Cerebellar cortex (tissue), 1 donor: ENCODE data around the gene SPATA3.
"Not testable (repeated sequence)": the region's sequence is repeated elsewhere in the genome, so short reads cannot be mapped to it uniquely, and the experiment has no call there.

Experiments used
- DNase-seq: peaks from one replicate; pipeline ENCODE4 v3.0.0-alpha.2; 2015; ENCODE audit warnings: low spot score

Gene SPATA3

GRCh38 chr2:230998882-230999281 is 3.0 kb downstream of the SPATA3 start:
- DNase-seq = no peak

GRCh38 chr2:230999477-230999876 is 3.6 kb downstream of the SPATA3 start:
- no peak for DNase-seq

- DNase-seq = no peak
Observed at GRCh38 chr2:231000211-231000904, 4.4 kb downstream of the SPATA3 start.

GRCh38 chr2:231001036-231001435 is 5.1 kb downstream of the SPATA3 start:
- DNase-seq = no peak

GRCh38 chr2:231001921-231002320 is 6.0 kb downstream of the SPATA3 start:
- no peak for DNase-seq

- DNase-seq = no peak
Observed at GRCh38 chr2:231002641-231003040, 6.7 kb downstream of the SPATA3 start.

- no peak for DNase-seq
Observed at GRCh38 chr2:231003186-231003585, 7.3 kb downstream of the SPATA3 start.

GRCh38 chr2:231004930-231005329 is 9.0 kb downstream of the SPATA3 start:
- not testable (repeated sequence) for DNase-seq

GRCh38 chr2:231007286-231008098 is 11.6 kb downstream of the SPATA3 start:
- no peak for DNase-seq

DNA sequence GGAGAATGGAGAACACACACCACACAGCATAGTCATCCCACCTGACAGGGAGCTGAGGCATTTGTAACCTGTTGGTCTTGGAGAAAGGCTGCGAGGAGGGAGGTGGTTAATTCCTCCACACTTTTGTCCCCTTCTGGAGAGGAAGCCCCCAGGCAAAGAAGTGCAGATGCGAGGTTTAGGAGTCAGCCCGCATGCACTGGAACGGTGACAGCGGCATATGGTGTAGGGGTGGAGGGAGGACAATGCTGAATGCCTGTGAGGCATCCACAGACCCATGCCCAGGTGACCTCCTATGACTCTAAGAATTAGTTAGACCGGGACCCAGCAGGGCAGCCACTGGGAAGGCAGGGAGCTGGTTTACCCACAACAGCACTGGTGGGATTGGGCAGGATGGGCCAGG is 12.2 kb downstream of the SPATA3 start:
- DNase-seq = no peak

- DNase-seq = no peak
Observed at GRCh38 chr2:231009236-231009919, 13.5 kb downstream of the SPATA3 start.

- DNase-seq = no peak
Observed at GRCh38 chr2:231010201-231010730, 14.3 kb downstream of the SPATA3 start.

DNA sequence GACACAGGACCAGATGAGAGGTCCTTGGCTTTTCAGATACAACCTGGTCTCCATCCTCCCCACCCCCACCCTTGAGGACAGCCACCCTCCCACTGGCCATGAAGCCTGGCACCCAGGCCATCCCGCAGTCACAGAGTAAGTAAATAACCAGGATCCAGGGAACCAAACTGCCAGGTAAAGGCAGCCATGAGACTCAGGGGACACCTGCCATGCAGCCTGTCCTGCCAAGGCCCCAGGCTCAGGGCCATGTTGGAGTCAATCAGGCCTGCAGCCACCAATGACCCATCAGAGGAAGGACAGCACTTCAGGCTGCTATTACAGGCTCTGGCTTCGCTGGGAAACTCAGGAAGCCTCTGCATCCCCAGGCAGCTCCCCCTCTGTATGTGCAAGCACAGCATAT is 15.6 kb downstream of the SPATA3 start:
- DNase-seq = no peak

- DNase-seq = no peak
Observed at GRCh38 chr2:231012463-231012862, 16.5 kb downstream of the SPATA3 start.

GRCh38 chr2:231013820-231014219 is 17.9 kb downstream of the SPATA3 start:
- no peak for DNase-seq

GRCh38 chr2:231015478-231015877 is 19.6 kb downstream of the SPATA3 start:
- no peak for DNase-seq

GRCh38 chr2:231015926-231016325 is 20.0 kb downstream of the SPATA3 start:
- no peak for DNase-seq

- DNase-seq = no peak
Observed at GRCh38 chr2:231016566-231017230, 20.8 kb downstream of the SPATA3 start.

DNA sequence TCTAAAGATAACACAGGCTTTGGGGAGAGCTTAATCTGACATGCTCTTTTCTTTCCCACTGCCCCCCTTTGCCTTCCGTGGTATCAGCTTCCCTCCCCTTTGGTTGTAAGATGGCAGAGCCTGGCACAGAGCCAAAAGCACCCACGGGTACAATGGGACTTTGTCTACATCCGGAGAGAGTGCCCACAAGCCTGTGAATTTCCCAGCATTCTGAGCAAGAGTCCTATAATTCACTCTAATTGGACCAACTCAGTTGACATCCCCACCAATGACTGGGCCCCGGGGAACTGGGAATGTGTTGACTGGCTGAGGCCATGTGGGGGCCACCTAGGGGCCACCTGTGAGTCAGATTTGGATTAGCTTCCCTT is 21.3 kb downstream of the SPATA3 start:
- no peak for DNase-seq

GRCh38 chr2:231018184-231018583 is 22.3 kb downstream of the SPATA3 start:
- DNase-seq = no peak

DNA sequence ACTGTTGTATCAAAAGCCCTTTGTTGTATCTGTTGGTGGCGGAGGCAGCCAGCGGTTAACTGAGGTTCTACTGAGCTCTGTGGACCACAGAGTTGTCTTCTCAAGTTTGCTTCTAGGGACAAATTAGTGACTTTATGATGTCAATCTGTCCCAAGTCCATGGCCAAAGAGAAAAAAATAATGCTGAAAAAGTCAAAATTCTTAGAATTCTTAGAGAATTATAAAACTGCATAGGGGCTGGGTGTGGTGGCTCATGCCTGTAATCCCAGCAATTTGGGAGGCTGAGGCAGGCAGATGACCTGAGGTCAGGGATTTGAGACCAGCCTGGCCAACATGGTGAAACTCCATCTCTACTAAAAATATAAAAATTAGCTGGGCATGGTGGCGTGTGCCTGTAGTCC is 29.1 kb downstream of the SPATA3 start:
- DNase-seq = not testable (repeated sequence)

GRCh38 chr2:231028889-231029288 is 33.0 kb downstream of the SPATA3 start:
- DNase-seq = no peak
